Chondrocyte (in vitro differentiated cells): ENCODE measurements around the gene KIF16B. TPM values are rescaled to one million over a fixed set of nuclear protein-coding genes. Genes with fewer than 3 reads are reported as not detected.
"Not testable (repeated sequence)": the region's sequence is repeated elsewhere in the genome, so short reads cannot be mapped to it uniquely, and the experiment has no call there.

Experiments
- DNase-seq: peaks from one replicate; pipeline ENCODE4 v3.0.0; 2021; ENCODE audit warnings: mixed read lengths, low spot score
- H3K27ac Mint-ChIP-seq: one replicate; pipeline ENCODE4 v1.8.0; 2021; ENCODE audit warnings: mild to moderate bottlenecking, moderate library complexity, mixed read lengths; ENCODE audit not compliant: unreplicated experiment
- H3K27me3 Mint-ChIP-seq: 2 replicates; pipeline ENCODE4 v1.8.0; 2021; ENCODE audit warnings: low read depth, mixed read lengths
- H3K36me3 Mint-ChIP-seq: 2 replicates; pipeline ENCODE4 v1.8.0; 2021; ENCODE audit warnings: low read depth, mixed read lengths
- H3K4me1 Mint-ChIP-seq: 2 replicates; pipeline ENCODE4 v1.8.0; 2021; ENCODE audit warnings: low read depth, mild to moderate bottlenecking, mixed read lengths
- H3K4me3 Mint-ChIP-seq: one replicate; pipeline ENCODE4 v1.8.0; 2021; ENCODE audit warnings: mild to moderate bottlenecking, moderate library complexity, mixed read lengths; ENCODE audit not compliant: unreplicated experiment
- H3K9me3 Mint-ChIP-seq: 2 replicates; pipeline ENCODE4 v1.8.0; 2021; ENCODE audit warnings: low read depth, mixed read lengths
- CTCF ChIP-seq: fragments of 200-600 bp; sonication (generic); IDR thresholded peaks from 2 replicates; pipeline ENCODE4 v1.5.0; 2021; ENCODE audit warnings: antibody characterized with exemption, mild to moderate bottlenecking, moderate library complexity
- total RNA-seq: library from RNA; stranded (reverse); gene quantifications from 3 replicates; pipeline ENCODE4 v1.2.1, GENCODE V29; 2021

KIF16B gene
- total RNA-seq, 1 donor from 2014 or later, result 11.2 TPM

GRCh38 chr20:16574656-16575355 is 1.6 kb upstream of the KIF16B start:
- Mint-ChIP-seq H3K27me3 (no peaks in the 10 kb centered on the region), H3K4me1 (peaks cover 34% of the 10 kb centered on the region), H3K36me3 (no peaks in the 10 kb centered on the region), H3K4me3 (peak overlapping the region; percentile 90), H3K9me3 (peaks cover 3% of the 10 kb centered on the region), H3K27ac (peak overlapping the region; percentile 68)
- DNase-seq, result no peak
- TF ChIP-seq CTCF, result no peak

GRCh38 chr20:16571333-16571732 is 1.9 kb downstream of the KIF16B start:
- H3K4me1 Mint-ChIP-seq, result peaks cover 40% of the 10 kb centered on the region
- no peaks in the 10 kb centered on the region for H3K36me3 Mint-ChIP-seq
- no peak for DNase-seq
- no peak overlapping the region for H3K27ac Mint-ChIP-seq
- no peak for TF ChIP-seq CTCF
- no peaks in the 10 kb centered on the region for H3K27me3 Mint-ChIP-seq
- peaks cover 3% of the 10 kb centered on the region for H3K9me3 Mint-ChIP-seq
- H3K4me3 Mint-ChIP-seq, result no peak overlapping the region

GRCh38 chr20:16569246-16570153 is 3.7 kb downstream of the KIF16B start:
- no peak overlapping the region for H3K27ac Mint-ChIP-seq
- no peaks in the 10 kb centered on the region for H3K27me3 Mint-ChIP-seq
- H3K9me3 Mint-ChIP-seq, result peaks cover 3% of the 10 kb centered on the region
- no peaks in the 10 kb centered on the region for H3K36me3 Mint-ChIP-seq
- peaks cover 32% of the 10 kb centered on the region for H3K4me1 Mint-ChIP-seq
- H3K4me3 Mint-ChIP-seq, result no peak overlapping the region
- no peak for DNase-seq
- no peak for TF ChIP-seq CTCF

- H3K27me3 Mint-ChIP-seq, result no peaks in the 10 kb centered on the region
- H3K36me3 Mint-ChIP-seq, result no peaks in the 10 kb centered on the region
- H3K9me3 Mint-ChIP-seq, result no peaks in the 10 kb centered on the region
- no peak for TF ChIP-seq CTCF
- no peak overlapping the region for H3K27ac Mint-ChIP-seq
- no peak overlapping the region for H3K4me3 Mint-ChIP-seq
- DNase-seq, result no peak
- peaks cover 22% of the 10 kb centered on the region for H3K4me1 Mint-ChIP-seq
Observed at GRCh38 chr20:16566080-16566479, 7.2 kb downstream of the KIF16B start.

- DNase-seq, H3K9me3 Mint-ChIP-seq, H3K27me3 Mint-ChIP-seq, H3K4me3 Mint-ChIP-seq, H3K27ac Mint-ChIP-seq, H3K36me3 Mint-ChIP-seq: not testable (repeated sequence)
- H3K4me1 Mint-ChIP-seq, result peaks cover 10% of the 10 kb centered on the region
Observed at GRCh38 chr20:16564079-16564478, 9.2 kb downstream of the KIF16B start.
